NCI-H510A (cell line): Measurements from ENCODE around the gene NHSL2.

Source experiments
- DNase-seq: peaks from one replicate; lab custom pipeline; 2025; lab: John Stamatoyannopoulos, UW

Gene NHSL2

GRCh38 chrX:71991164-71991563 lies 80.5 kb downstream of the NHSL2 start:
- DNase-seq, result no peak

DNA sequence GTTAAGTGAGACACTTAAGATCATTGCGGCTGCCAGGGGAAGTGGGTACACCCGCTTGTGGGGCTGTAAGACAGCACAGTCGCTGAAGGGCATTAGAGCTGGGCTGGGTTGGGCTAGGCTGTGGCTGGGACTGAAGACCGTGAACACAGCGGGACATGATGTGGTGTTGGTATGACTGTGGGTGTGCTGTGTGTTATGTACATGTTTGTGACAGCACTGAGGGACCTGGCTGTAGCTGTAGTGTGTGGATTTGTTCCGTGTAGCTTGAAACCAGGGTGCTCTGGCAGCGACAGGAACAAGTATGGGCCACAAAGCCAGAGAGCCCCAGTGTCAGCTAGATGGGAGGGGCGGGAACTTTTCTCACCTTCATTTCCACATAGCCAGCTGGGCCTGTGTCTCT lies 82.1 kb downstream of the NHSL2 start:
- no peak for DNase-seq

DNA sequence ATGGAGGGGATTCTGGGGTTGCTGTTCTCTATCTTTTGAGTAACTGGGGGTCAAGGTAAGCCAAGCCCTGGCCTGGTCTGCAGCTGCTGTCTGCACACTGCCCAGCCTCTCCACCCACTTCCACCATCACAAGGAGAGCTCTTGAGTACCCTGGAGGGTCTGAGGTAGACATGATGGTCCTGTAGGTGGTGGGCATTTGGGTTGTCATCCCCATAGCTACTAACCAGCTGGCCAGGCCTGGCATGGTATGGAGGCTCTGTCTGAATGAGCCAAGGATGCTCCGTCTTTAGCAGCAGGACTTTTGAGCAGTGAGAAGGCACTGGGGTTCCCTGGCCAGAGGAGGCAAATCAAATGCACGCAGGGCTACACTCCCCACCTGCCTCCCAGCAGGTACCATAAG lies 82.7 kb downstream of the NHSL2 start:
- no peak for DNase-seq

GRCh38 chrX:71994601-71995000 lies 84.0 kb downstream of the NHSL2 start:
- no peak for DNase-seq

DNA sequence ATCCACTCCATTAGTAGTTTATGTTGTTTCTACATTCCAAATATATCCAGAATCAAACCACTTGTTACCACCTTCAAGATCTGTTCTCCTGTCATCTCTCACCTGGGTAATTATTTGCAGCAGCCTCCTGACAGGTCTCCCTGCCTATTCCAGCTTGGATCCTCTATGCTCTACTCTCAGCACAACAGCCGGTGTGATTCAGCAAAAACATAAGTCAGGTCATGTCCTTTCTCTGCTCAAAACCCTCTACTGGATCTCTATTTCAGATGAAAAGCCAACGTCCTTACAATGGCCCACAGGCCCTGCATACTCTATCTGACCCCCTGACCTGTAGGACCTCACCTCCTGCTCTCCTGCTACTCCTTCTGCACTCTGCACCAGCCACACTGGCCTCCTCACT lies 84.5 kb downstream of the NHSL2 start:
- DNase-seq, result no peak

DNA sequence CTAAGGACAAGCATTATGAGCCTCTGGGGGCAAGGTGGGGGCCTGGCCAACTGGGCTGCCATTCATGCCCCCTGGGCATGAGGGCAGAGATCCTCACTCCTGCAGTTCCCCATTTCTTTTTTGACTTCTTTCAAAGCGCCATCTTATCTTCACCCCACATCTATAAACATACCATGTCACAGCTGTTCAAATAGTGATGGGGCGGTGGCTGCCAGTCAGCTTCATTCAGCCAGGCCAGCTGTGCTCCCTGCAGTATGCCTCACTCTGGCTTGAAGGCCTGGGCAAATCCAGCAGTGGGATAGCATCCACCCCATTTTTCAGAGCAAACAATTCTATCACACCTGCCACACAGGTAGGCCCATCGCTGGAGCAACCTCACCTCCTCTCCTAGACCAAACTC lies 85.5 kb downstream of the NHSL2 start:
- DNase-seq, result peak; percentile 1

- DNase-seq, result no peak
These were observed 86.2 kb downstream of the NHSL2 start for GRCh38 chrX:71996826-71997225.

GRCh38 chrX:71997320-71997719 lies 86.7 kb downstream of the NHSL2 start:
- DNase-seq, result no peak

GRCh38 chrX:71998836-71999509 lies 88.3 kb downstream of the NHSL2 start:
- DNase-seq, result peak; percentile 1

GRCh38 chrX:71999535-71999934 lies 88.9 kb downstream of the NHSL2 start:
- DNase-seq, result no peak

- DNase-seq, result no peak
These were observed 90.8 kb downstream of the NHSL2 start for GRCh38 chrX:72001471-72001870.

GRCh38 chrX:72001906-72002305 lies 91.3 kb downstream of the NHSL2 start:
- no peak for DNase-seq

- no peak for DNase-seq
These were observed 92.2 kb downstream of the NHSL2 start for GRCh38 chrX:72002875-72003274.

DNA sequence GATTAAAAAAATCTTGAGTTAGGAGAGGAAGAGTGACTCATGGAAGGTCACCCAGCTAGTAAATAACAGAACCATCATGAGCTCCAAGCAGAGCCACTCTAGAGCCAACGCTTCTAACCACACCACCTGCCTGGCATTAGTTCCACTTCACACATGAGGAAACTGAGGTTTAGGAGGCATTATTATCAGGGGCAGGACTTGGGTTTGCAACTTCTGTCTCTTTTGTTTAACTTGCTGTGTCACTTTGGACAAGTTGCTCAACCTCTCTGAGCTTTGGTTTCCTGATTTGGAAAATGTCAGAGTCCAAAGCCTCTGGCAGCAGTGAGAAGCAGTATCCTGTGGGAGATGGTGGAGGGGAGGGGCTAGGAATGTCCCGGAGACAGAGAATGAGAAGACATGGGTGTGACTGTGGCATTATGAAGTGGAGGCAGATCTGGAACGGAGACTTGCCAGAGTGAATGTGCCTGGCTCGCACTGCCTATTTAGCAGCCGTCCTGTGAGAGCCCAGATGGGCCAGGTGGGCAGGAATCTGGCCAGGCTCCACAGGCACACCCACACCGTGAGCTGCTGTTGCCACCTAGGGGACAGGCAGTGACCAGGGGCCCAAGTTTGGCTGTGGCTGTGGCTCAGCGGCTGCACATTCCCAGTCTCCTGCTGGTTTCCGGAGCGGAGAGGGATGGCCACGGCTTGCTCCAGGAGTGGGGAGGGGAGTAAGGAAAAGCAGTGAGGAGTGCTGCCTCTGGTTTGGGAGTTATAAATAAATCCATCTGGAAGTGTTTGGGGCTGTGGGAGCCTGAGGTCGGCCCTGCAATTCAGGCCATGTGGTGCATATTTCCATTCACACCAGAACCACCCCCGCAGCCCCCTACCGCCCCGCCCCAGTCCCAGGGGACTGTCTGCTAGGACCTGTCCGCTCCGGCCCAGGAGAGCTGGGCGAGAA lies 93.4 kb downstream of the NHSL2 start:
- DNase-seq, result no peak

DNA sequence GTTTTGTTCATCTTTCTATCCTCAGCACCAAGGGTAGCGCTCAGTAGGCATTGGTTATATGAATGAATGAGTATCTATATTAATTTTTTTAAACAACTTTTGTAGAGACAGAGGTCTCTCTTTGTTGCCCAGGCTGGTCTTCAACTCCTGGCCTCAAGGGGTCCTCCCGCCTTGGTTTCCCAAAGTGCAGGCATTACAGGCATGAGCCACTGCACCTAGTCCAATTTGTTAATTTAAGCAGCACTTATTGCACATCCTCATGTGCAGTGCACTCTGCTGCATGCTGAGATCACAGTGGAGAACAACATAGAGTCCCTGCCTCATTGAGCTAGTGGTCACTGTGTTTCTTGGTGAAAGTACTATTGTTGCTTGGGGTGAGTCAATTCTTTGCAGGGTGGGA lies 94.4 kb downstream of the NHSL2 start:
- DNase-seq, result no peak

GRCh38 chrX:72006461-72006860 lies 95.8 kb downstream of the NHSL2 start:
- no peak for DNase-seq

DNA sequence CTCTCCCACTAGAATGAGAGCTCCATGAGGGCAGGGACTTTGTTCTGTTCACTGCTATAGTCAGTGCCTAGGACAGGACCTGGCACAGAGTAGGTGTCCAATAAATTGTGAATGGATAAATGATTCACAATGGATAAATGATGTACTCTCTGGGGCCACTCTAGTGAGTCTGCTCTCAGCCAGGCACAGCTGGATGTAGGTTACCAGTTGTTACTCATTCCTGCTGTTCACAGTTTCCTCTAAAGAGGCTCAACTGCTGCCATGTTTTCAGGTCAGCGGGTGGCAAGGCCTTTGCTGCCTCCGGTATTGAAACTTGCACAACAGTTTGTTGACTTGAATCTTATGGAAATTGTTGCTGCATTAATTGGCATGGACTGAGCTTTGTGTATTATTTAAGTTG lies 99.1 kb downstream of the NHSL2 start:
- no peak for DNase-seq

DNA sequence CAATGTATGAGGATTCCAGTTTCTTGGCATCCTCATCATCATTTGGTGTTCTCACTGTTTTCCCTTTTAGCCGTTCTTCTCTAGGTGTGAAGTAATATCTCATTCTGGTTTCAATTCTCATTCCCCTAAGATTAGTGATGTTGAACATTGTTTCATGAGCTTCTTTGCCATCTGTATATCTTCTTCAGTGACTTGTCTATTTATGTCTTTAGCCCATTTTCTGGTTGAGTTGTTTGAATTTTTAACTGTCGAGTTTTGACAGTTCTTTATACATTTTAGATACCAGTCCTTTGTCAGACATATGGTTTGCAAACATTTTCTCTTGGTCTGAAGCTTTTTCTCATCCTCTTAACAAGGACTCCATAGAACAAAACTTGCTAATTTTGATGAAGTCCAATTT lies 101.1 kb downstream of the NHSL2 start:
- no peak for DNase-seq

DNA sequence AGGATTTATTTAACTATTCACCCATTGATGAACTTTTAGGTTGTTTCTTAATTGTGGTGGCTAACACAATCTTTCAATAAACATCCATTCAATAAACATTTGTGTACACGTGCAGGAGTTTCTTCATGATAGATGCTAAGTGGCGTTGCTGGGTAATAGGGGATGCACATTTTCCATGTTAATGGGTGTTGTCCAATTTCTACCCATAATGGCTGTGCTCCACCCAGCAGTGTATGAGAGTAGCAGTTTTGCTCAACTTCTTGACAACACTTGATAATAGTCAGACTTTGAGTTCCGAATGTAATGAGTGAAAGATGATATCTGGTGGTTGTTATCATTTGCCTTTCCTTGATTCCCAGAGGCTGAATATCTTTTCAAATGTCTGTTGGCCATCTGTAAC lies 104.7 kb downstream of the NHSL2 start:
- DNase-seq, result no peak

DNA sequence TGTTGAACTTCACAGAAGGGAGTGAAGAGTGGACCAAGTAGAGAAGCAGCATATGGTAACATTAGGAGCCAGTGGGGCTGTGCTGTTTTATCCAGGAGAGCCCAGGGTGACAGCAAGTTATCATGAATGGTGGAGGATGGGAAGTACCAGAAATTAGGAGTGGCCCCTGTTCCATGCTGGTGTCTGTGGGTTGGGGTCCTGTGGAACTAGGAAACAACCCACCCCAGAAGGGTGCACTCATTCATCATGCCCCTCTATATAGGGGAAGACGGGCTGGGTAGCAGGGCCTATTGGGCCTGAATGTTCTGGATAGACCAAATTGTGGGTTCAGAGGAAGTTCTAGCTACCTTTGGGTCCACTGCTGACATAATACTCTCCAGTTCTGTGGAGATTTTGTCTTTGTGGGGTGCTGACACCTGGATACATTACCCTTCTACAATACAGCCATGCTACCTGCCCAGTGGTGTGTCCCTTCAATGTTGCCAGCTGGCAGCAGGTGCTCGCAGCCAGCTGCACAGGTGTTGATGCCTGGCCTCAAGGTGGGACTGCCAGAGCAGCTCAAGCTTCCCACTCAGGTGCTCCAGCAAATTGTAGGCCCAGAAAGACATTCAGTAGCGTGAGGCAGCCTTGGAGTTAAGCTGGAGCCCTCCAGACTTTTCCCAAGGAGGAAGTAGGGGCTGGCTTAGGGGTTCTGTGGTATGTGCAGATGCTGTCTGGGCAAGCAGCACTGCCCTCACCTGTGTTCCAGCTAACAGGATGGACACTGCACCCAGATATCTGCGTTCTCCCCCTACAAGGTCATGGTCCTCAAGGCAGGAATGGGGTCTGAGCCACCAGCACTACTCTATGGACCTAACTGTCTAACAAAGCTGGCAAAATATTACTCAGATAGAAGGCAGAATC lies 106.5 kb downstream of the NHSL2 start:
- no peak for DNase-seq

DNA sequence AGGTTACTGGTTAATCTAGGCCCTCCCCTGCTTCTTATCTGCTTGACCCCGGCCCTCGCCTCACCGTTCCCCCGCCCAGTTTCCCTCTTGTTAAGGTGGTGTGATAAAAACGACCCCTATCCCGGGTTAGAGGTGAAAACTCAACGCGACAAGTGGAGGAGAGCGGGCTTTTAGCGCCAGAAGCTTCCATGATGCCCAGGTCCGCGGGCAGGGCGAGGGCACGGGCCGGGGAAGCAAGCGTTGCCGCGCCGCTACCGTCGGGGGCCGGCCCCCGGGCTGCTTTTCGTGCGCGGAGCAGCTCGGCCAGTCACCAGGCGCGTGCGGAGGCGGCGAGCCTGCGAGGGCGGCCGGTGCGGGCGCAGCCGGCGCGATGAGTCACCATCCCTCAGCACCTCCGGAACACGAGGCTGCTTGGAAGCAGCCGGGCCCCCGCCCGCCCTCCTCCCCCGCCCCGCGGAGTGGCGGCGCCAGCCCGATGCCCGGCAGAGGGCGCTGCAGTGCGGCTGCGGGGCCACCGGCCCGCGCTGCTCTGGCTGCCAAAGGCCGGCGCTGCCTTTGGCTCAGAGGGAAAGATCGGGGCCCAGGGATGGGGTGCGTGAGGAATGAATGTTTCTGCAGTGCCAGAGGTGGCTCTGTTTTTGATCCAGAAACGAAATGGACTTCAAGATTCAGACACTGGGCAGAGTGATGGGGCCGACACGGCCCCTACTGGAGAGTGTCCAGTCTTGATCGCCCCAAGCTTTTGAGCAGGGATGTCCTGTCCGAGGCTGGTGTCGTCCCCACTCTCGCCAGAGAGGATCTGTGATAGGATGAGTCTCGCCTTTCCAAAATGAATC lies 107.8 kb downstream of the NHSL2 start:
- DNase-seq, result peak; percentile 19
